GM12891 (cell line): ENCODE data around the gene DLGAP1.

Experiments used
- DNase-seq: peaks from one replicate; pipeline ENCODE4 v3.0.0; 2011; ENCODE audit warnings: low spot score; ENCODE audit not compliant: insufficient read length
- FAIRE-seq: peaks from 2 replicates; lab custom pipeline; 2011; peaks lifted over from hg19 to GRCh38; lab: Jason Lieb, UNC
- PAX5 ChIP-seq: IDR thresholded peaks from 2 replicates; pipeline ENCODE4 v1.6.1; 2011; ENCODE audit warnings: low read length, moderate library complexity, mild to moderate bottlenecking; ENCODE audit not compliant: insufficient read depth, severe bottlenecking
- POLR2A ChIP-seq: IDR thresholded peaks from 2 replicates; pipeline ENCODE4 v1.6.1; 2011; ENCODE audit warnings: low read depth, low read length, control low read depth
- POLR2AphosphoS5 ChIP-seq: IDR thresholded peaks from 2 replicates; pipeline ENCODE4 v1.6.1; 2011; ENCODE audit warnings: low read depth, low read length, control low read depth
- POU2F2 ChIP-seq: IDR thresholded peaks from 2 replicates; pipeline ENCODE4 v1.6.1; 2011; ENCODE audit warnings: low read depth, mild to moderate bottlenecking, control low read depth, low read length, moderate library complexity
- SPI1 ChIP-seq: IDR thresholded peaks from 2 replicates; pipeline ENCODE4 v1.6.1; 2011; ENCODE audit warnings: low read depth, low read length, control low read depth
- TAF1 ChIP-seq: IDR thresholded peaks from 2 replicates; pipeline ENCODE4 v1.6.1; 2011; ENCODE audit warnings: low read depth, low read length, control low read depth

The DLGAP1 gene

GRCh38 chr18:4270988-4271387, 184.1 kb downstream of the DLGAP1 start:
- TF ChIP-seq POLR2AphosphoS5, result no peak
- no peak for TF ChIP-seq POU2F2
- TF ChIP-seq SPI1, result no peak
- no peak for TF ChIP-seq POLR2A
- no peak for TF ChIP-seq PAX5
- no peak for TF ChIP-seq TAF1
- FAIRE-seq (no peak), DNase-seq (no peak)

DNA sequence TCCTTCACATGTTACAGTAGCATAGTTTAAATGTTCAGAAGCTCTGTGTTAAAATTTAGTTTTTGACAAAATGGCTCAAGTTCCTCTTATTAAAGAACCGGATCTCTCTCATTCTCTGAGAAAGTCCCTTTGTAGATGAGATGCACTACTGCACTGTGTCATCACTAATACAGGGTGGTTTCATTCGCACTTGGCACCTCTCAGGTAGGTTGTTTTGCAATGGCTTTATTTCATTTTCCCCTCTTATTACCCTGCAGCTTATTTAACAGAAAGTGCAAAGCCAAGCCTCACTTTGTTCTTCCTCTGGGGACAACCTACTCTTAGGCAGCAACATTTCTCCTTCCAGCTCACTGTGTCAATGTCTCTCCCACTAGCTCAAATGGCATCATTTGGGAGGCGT, 185.1 kb downstream of the DLGAP1 start:
- TF ChIP-seq TAF1, result no peak
- no peak for TF ChIP-seq POLR2AphosphoS5
- no peak for TF ChIP-seq PAX5
- no peak for TF ChIP-seq POU2F2
- TF ChIP-seq POLR2A, result no peak
- TF ChIP-seq SPI1, result no peak
- DNase-seq (no peak), FAIRE-seq (no peak)

GRCh38 chr18:4267641-4268040, 187.5 kb downstream of the DLGAP1 start:
- FAIRE-seq (no peak), DNase-seq (no peak)
- TF ChIP-seq POLR2A (no peak), TAF1 (no peak), POU2F2 (no peak), POLR2AphosphoS5 (no peak), SPI1 (no peak), PAX5 (no peak)

DNA sequence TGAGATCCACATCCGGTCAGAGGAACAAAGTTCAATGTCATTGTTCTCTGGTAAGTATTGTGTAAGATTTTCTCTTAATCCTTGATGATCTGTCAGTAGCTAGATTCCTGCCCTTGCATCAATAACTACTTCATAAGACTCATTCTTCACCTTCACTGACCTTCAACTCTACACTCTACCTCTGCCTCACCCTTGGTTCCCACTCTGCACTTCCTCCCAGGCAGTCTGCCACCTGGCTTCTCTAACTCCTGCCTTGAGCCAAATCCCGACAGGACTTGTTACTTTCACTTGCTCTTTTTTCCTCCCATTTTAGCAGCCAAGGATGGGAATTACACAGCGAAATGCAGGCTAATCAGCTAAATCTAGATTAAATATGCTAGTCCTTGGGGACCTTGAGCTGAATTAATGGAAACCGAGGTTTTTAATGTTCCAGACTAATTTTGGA, 190.7 kb downstream of the DLGAP1 start:
- no peak for FAIRE-seq
- TF ChIP-seq PAX5 (no peak), POLR2AphosphoS5 (no peak), POLR2A (no peak), SPI1 (no peak), POU2F2 (no peak), TAF1 (no peak)
- no peak for DNase-seq

DNA sequence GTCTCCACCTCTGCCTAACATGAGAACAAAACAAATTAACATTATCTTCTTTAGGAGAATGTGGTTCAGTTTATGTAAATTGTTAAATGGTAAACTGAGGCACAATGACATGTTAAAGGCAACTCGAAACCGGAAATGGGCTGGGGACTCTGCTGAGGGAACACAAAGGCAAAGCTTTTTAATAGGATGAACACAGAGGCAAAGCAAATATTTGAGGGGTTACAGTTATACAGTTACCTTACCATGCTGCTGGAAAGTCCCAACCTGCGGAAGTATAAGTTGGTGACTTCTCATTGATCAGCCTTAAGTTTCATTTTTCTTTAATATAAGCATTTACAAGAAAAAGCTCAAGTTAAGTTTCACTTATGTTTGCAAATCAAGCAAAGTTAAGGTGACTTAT, 195.0 kb downstream of the DLGAP1 start:
- no peak for FAIRE-seq
- no peak for TF ChIP-seq POLR2AphosphoS5
- TF ChIP-seq SPI1, result no peak
- TF ChIP-seq POU2F2, result no peak
- TF ChIP-seq PAX5, result no peak

GRCh38 chr18:4256766-4257417, 198.2 kb downstream of the DLGAP1 start:
- no peak for DNase-seq
- no peak for TF ChIP-seq POU2F2
- TF ChIP-seq PAX5, result no peak
- no peak for TF ChIP-seq POLR2AphosphoS5
- TF ChIP-seq POLR2A, result no peak
- TF ChIP-seq TAF1, result no peak
- no peak for TF ChIP-seq SPI1
- FAIRE-seq, result no peak

More for the DNA sequence above, 195.0 kb downstream of the DLGAP1 start:
- DNase-seq, result no peak

- no peak for TF ChIP-seq POLR2AphosphoS5
- TF ChIP-seq POU2F2, result no peak
- no peak for TF ChIP-seq SPI1
- TF ChIP-seq TAF1, result no peak
- no peak for TF ChIP-seq PAX5
- TF ChIP-seq POLR2A, result no peak
- DNase-seq, result no peak
- FAIRE-seq, result no peak
Measured at GRCh38 chr18:4254840-4255239, 200.3 kb downstream of the DLGAP1 start.

GRCh38 chr18:4252829-4253228, 202.3 kb downstream of the DLGAP1 start:
- FAIRE-seq (no peak), DNase-seq (no peak)
- TF ChIP-seq SPI1 (no peak), PAX5 (no peak), TAF1 (no peak), POU2F2 (no peak), POLR2A (no peak), POLR2AphosphoS5 (no peak)

DNA sequence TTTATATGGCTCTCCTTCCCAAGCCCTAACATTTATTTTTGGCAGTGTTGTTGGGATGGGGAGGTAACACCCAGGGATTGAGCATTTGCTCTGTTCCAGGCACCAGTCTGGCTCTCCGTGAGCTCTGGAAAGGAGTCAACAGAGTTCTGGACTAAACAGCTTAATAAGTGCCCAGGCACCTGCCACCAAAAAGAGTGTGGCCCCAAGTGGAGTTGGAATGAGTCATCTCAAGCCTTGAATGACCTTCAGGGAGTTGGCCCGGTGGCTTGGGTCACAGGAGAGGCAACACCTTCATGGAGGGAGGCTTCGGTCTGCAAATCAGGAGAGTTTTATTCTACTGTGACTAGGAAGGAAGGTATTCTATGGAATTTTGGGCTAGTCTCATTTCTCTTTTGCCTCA, 203.2 kb downstream of the DLGAP1 start:
- FAIRE-seq (no peak), DNase-seq (no peak)
- TF ChIP-seq TAF1 (no peak), PAX5 (no peak), SPI1 (no peak), POLR2A (no peak), POU2F2 (no peak), POLR2AphosphoS5 (no peak)

DNA sequence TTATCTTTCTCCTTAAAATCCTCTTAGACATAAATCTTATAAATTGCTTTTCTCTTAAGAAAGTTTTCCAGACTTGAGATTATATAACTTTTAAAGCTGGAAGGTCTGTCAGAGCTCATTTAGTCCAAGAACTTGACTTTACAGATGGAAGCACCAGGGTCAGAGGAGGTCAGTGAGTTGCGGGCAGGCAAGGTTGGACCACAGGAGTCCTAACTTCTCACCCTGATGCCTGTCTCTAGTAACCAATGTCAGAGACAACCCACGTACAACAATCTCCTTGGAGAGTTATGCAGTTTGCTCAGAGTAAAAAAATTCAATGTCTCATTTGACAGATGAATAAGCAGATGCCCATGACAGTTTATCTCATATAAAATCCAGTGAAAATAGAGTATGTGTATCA, 203.9 kb downstream of the DLGAP1 start:
- DNase-seq (no peak), FAIRE-seq (no peak)
- no peak for TF ChIP-seq TAF1
- no peak for TF ChIP-seq PAX5
- TF ChIP-seq POLR2AphosphoS5, result no peak
- no peak for TF ChIP-seq POLR2A
- TF ChIP-seq SPI1, result no peak
- no peak for TF ChIP-seq POU2F2

GRCh38 chr18:4250141-4250540, 205.0 kb downstream of the DLGAP1 start:
- DNase-seq, result no peak
- no peak for TF ChIP-seq POU2F2
- FAIRE-seq, result no peak
